GM19395 (cell line): ENCODE results near the gene CYP27C1.

Experiments used
- ATAC-seq: cut with Tn5 transposase; IDR thresholded peaks from one replicate; pipeline ENCODE4 v1.9.1; 2021; ENCODE audit warnings: mild to moderate bottlenecking, moderate library complexity; ENCODE audit not compliant: unreplicated experiment

CYP27C1 gene

GRCh38 chr2:127193967-127194280 is 26.2 kb downstream of the CYP27C1 start:
- no peak for ATAC-seq

DNA sequence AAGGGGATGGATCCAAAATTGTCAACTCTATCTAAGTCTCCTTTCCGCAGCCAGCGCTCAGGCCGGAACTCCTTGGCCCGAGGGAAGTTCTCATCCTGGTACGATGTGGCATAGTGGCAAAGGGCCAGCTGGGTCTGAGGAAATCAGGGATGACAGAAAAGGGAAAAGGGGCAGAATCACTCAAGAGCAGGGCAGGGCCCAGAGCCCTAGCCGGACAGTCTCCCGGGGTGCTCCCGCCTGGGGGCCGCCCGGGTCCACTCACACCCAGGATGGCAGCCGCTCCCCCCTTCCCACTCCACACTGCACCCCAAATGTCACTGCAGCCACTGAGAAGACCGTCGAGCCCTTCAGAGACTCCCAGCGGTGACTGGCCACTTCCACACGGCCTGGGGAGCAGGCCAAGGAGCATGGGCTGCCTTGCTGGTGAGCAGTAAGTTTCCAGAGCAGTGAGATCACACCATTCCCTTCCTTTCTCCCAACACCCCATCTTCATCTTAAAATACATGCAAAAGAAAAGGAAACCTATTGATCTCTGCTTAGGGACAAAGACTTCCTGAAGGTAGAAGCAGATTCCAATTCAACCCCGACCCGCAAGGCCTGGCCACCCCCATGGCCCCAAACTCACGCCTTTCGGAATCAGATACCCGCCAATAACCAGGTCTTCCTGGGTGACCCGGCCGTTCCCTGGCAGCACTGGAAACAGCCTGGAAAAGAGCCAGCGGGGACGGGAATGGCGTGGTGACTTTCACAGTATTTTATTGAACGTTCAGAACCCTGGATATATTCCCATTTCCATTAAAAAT is 26.7 kb downstream of the CYP27C1 start:
- no peak for ATAC-seq

DNA sequence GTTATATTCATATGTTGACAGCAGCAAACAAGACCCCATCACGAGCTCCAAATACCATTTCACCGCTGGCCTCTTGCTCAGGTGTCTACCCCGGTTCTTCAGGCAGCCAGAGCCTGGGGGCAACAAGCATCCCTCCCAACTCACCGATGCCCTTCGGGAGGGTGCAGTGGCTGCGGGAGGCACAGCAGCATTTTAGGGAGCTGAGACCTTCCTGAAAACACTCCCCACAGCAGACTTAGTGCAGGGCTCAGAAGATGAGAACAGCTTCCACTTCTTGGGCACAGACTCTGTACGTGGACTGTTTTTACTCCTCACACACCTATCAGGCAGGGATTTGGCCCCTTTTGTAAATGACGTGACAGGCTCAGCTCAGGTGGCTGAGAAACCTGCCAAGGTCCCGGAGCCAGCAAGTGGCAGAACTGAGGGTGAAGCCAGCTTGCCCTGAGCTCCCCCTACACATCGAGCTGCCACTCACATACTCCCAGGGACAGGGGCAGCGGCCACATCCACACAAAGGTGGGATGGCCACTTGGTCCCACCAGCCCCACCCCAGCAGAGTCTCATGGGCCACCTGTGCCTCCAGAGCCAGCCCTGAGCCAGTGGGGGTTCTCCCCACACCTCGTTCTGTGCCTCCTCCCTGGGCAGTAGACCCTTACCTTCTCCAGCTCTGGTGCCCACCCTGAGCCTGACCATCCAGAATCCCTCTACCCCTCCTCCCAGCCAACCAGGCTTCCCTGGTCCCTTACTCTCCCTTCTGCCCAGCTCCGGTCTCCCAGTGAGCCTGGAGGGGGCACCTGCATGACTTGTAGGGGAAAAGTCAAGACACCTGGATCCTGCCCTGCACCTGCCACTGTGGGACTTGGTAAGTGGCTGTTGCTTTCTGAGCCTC is 28.5 kb downstream of the CYP27C1 start:
- no peak for ATAC-seq

DNA sequence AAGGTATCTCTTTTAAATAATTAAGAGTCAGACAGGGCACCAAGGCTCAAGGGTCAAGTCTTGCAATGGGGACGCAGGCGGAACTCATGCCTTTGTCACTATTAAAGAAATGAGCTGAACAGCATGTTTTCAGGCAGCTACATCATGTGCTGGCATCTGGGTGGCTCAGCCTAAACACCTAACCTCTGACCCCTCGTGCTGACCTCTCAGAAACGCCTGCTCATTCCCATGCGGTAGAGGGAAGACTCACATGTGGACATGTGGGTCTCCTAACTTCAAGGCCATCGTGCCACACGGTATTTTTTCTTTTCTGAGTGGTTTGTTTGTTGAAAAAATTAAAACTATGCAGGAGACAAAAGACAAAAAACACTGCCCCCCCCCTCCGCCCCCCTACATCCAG is 31.3 kb downstream of the CYP27C1 start:
- ATAC-seq = no peak

DNA sequence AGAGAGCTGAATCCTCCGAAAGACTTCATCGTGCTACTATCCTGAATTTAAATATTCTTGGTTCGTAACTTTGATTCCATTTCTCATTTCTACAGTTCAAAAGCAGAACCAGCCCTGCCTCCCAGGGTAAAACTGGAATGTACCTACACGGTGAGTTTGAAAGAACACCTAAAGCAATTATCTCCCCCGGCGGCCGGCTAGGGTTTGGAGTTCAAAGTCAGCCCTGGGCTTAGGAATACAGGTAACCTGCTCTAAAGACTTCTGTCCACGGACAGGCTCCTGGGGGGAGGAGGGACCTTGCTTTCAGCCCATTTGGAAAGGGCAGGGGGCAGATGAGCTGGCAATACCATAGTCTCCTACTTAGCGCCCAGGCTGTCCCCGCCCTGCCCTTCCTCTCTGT is 32.3 kb downstream of the CYP27C1 start:
- ATAC-seq = no peak

GRCh38 chr2:127187081-127187775 is 32.9 kb downstream of the CYP27C1 start:
- ATAC-seq = no peak

- no peak for ATAC-seq
Measured at GRCh38 chr2:127185705-127186104, 34.4 kb downstream of the CYP27C1 start.

- ATAC-seq = no peak
Measured at GRCh38 chr2:127185093-127185492, 35.0 kb downstream of the CYP27C1 start.

GRCh38 chr2:127183771-127184170 is 36.3 kb downstream of the CYP27C1 start:
- no peak for ATAC-seq

- no peak for ATAC-seq
Measured at GRCh38 chr2:127182626-127183458, 37.3 kb downstream of the CYP27C1 start.

GRCh38 chr2:127181851-127182250 is 38.2 kb downstream of the CYP27C1 start:
- no peak for ATAC-seq

GRCh38 chr2:127179766-127180165 is 40.3 kb downstream of the CYP27C1 start:
- ATAC-seq = no peak

DNA sequence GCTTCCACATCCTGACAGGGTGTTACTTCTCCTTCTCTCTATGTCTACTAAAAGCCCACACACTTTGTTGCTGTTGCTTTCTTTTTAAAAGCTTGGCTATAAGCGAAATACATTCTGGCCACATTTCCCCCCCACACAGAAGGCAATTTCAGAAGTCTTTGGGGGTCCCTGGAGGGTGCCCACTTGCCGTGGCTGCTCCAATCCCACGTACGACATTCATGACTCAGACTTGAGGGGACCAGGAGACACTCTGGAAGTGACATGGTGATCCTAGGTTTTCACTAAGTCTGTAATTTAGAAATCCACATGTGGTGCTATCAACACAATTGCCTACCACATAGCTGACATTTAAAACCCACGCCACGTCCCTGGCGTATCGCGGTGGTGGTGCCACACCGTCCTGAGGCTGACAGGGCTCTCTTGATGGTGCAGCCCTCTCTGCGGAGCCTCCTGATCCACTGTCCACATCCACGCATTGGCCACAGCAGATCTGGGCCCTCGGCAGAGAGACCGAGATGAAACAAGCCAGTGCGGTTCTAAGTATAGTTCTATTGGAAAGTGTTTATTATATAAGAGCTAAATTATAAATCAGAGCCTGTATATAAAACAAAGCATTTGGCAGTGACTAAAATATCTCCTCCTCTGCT is 42.4 kb downstream of the CYP27C1 start:
- ATAC-seq = no peak

- no peak for ATAC-seq
Measured at GRCh38 chr2:127176371-127177311, 43.5 kb downstream of the CYP27C1 start.

GRCh38 chr2:127175751-127176354 is 44.2 kb downstream of the CYP27C1 start:
- ATAC-seq = no peak

GRCh38 chr2:127175041-127175721 is 44.9 kb downstream of the CYP27C1 start:
- ATAC-seq = no peak

DNA sequence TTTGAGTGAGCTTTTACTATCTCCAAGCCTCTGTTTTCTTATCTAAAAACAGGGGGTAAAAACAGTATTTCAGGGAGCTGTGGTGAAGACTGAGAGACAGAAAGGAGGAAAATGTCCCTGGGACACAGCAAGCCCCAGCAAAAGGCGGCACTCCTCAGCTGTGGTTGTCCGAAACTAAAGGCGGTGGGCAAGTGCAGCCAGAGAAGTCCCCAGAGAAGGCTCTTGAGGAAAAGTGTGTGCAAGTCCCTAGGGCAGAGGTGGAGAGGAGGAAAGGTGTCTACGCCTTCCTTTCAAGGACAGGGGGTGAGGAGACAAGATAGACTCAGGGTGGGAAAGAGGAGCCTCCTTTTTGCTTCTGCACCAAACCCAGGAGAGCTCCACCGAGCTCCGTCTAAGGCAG is 45.5 kb downstream of the CYP27C1 start:
- no peak for ATAC-seq

DNA sequence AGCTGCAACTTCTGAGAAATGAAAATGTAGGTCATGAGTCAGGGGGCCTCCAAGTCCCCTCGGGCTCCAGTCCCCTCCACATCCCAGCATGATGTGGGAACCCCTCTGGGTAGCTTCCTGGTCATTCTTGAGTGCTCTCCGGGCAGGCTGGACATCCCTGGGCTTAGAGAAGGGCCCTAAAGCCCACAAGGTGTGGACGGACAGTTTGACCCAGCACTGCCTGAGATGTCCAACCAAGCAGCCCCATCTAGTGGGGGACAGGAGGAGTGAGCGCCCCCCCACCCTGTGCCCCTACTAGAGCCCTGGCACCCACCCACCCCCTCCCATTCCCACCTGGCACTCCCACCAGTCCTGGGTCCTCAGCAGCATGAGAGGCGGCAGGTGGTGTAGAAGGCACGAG is 46.0 kb downstream of the CYP27C1 start:
- ATAC-seq = no peak
